ENCODE measurements around the gene KHK. TPM values are rescaled to one million over a fixed set of nuclear protein-coding genes. Genes with fewer than 3 reads are reported as not detected.

KHK gene
- total RNA-seq, 1 experiment from 2014 or later = 9.3 TPM

DNA sequence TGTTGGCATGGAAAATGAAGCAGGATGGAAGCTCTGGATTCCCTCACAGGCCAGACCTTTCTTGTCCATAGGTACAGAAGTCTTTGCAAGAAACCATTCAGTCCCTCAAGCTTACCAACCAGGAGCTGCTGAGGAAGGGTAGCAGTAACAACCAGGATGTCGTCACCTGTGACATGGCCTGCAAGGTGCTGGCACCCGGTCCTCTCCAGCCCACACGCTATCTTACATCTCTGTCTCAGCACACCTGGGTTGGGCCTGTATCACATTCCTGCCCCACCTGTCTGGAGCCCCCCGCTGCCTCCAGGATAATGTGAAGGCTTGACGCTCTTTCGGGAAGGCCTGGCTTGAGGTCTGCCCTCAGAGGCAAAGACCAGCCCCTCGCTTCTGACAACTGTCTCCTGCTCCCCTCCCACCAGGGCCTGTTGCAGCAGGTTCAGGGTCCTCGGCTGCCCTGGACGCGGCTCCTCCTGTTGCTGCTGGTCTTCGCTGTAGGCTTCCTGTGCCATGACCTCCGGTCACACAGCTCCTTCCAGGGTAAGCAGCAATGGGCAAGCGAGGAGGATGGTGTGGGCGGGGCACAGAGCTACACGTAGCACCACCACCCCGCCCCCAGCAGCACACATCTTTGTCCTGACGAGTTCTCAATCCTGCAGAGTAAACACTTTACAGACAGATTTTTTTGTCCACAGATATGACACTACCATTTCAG, 47.8 kb upstream of the KHK start:
- Mint-ChIP-seq H3K4me3 (ENCODE audit: unreplicated experiment) (no peak overlapping the region), H3K27me3 (ENCODE audit: insufficient read depth, unreplicated experiment) (no peaks in the 10 kb centered on the region), H3K36me3 (ENCODE audit: insufficient read depth, unreplicated experiment) (peaks cover 43% of the 10 kb centered on the region), H3K27ac (ENCODE audit: unreplicated experiment) (no peak overlapping the region), H3K9me3 (ENCODE audit: unreplicated experiment) (no peaks in the 10 kb centered on the region), H3K4me1 (ENCODE audit: low read depth, unreplicated experiment) (peaks cover 7% of the 10 kb centered on the region)
- H3K4me3 ChIP-seq (ENCODE audit: low read depth, low read length) = no peak overlapping the region
- ChIA-PET POLR2A (no interaction called here), CTCF (no interaction called here)
- peaks cover 2% of the 10 kb centered on the region for H3K36me3 ChIP-seq (ENCODE audit: control insufficient read depth, insufficient read depth, low read length)
- TF ChIP-seq, protein P1, sequence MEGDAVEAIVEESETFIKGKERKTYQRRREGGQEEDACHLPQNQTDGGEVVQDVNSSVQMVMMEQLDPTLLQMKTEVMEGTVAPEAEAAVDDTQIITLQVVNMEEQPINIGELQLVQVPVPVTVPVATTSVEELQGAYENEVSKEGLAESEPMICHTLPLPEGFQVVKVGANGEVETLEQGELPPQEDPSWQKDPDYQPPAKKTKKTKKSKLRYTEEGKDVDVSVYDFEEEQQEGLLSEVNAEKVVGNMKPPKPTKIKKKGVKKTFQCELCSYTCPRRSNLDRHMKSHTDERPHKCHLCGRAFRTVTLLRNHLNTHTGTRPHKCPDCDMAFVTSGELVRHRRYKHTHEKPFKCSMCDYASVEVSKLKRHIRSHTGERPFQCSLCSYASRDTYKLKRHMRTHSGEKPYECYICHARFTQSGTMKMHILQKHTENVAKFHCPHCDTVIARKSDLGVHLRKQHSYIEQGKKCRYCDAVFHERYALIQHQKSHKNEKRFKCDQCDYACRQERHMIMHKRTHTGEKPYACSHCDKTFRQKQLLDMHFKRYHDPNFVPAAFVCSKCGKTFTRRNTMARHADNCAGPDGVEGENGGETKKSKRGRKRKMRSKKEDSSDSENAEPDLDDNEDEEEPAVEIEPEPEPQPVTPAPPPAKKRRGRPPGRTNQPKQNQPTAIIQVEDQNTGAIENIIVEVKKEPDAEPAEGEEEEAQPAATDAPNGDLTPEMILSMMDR (IDR thresholded peaks at IDR 0.05; ENCODE audit: insufficient read depth in 1 of 2, low read depth in 1 of 2, low read length in 1 of 2, severe bottlenecking in 1 of 2, unreplicated experiment in 1 of 2) = no peak
- H3K4me1 ChIP-seq = peaks cover 4% of the 10 kb centered on the region; the same call in 1 of the 2 replicates
- no TSS peak for BruUV-seq (replicated peaks)
- no peaks in the 10 kb centered on the region for H3K27me3 ChIP-seq (replicated peaks; ENCODE audit: control insufficient read depth, insufficient read depth, low read length)
- DNase-seq = no peak
- intact Hi-C loops (cut with micrococcal nuclease; ENCODE audit: unreplicated experiment) = no loop called here
- H3K9me3 ChIP-seq = no peaks in the 10 kb centered on the region

DNA sequence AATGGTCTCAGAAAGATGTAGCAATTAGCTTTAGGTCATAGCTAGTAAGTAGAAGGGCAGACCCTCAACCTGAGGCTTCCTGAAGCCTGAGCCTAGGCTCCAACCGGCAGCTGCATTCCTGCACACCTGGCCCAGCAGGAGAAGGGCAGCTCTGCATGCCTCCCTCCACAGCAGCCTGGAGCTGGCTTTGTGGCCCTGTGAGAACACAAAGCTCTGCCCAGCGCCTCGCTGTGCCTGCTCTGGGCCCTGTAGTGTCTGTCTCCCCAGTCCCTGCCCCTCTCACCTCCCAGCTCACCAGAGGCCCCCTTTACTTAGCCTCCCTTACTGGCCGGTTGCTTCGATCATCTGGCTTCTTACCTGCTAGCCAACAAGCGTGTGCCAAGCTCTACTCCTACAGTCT, 47.1 kb upstream of the KHK start:
- intact Hi-C loops (cut with micrococcal nuclease; ENCODE audit: unreplicated experiment) = no loop called here
- Mint-ChIP-seq H3K27ac (ENCODE audit: unreplicated experiment) (no peak overlapping the region), H3K4me3 (ENCODE audit: unreplicated experiment) (no peak overlapping the region), H3K9me3 (ENCODE audit: unreplicated experiment) (no peaks in the 10 kb centered on the region), H3K4me1 (ENCODE audit: low read depth, unreplicated experiment) (peaks cover under 1% of the 10 kb centered on the region), H3K27me3 (ENCODE audit: insufficient read depth, unreplicated experiment) (no peaks in the 10 kb centered on the region), H3K36me3 (ENCODE audit: insufficient read depth, unreplicated experiment) (peaks cover 37% of the 10 kb centered on the region)
- TF ChIP-seq, protein P1 (IDR thresholded peaks at IDR 0.05; ENCODE audit: insufficient read depth in 1 of 2, low read depth in 1 of 2, low read length in 1 of 2, severe bottlenecking in 1 of 2, unreplicated experiment in 1 of 2) = no peak
- Histone ChIP-seq H3K36me3 (ENCODE audit: control insufficient read depth, insufficient read depth, low read length) (peaks cover 2% of the 10 kb centered on the region), H3K27me3 (replicated peaks; ENCODE audit: control insufficient read depth, insufficient read depth, low read length) (no peaks in the 10 kb centered on the region), H3K9me3 (no peaks in the 10 kb centered on the region), H3K4me3 (ENCODE audit: low read depth, low read length) (no peak overlapping the region), H3K4me1 (no peaks in the 10 kb centered on the region)
- POLR2A ChIA-PET = no interaction called here
- no TSS peak for BruUV-seq (replicated peaks)
- no peak for DNase-seq
- CTCF ChIA-PET = no interaction called here

DNA sequence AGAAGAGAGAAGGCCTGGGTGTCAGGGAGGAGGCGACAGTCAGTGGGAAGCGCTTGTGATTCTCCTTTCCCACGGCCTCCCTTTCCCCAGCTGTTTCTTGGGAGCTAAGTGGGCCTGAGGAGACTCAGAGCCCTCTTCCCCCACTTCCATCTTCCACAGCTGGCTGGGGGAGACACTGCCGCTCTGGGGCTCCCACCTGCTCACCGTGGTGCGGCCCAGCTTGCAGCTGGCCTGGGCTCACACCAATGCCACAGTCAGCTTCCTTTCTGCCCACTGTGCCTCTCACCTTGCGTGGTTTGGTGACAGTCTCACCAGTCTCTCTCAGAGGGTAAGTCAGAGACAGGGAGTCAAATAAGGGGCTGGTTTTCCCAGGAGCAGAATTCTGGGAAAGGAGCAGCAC, 46.7 kb upstream of the KHK start:
- intact Hi-C loops (cut with micrococcal nuclease; ENCODE audit: unreplicated experiment) = no loop called here
- Mint-ChIP-seq H3K4me3 (ENCODE audit: unreplicated experiment) (no peak overlapping the region), H3K36me3 (ENCODE audit: insufficient read depth, unreplicated experiment) (peaks cover 37% of the 10 kb centered on the region), H3K27me3 (ENCODE audit: insufficient read depth, unreplicated experiment) (no peaks in the 10 kb centered on the region), H3K27ac (ENCODE audit: unreplicated experiment) (no peak overlapping the region), H3K9me3 (ENCODE audit: unreplicated experiment) (no peaks in the 10 kb centered on the region), H3K4me1 (ENCODE audit: low read depth, unreplicated experiment) (no peaks in the 10 kb centered on the region)
- H3K4me1 ChIP-seq = no peaks in the 10 kb centered on the region
- ChIA-PET POLR2A (no interaction called here), CTCF (no interaction called here)
- peaks cover 2% of the 10 kb centered on the region for H3K36me3 ChIP-seq (ENCODE audit: control insufficient read depth, insufficient read depth, low read length)
- no peaks in the 10 kb centered on the region for H3K27me3 ChIP-seq (replicated peaks; ENCODE audit: control insufficient read depth, insufficient read depth, low read length)
- no peak overlapping the region for H3K4me3 ChIP-seq (ENCODE audit: low read depth, low read length)
- no peak for DNase-seq
- TF ChIP-seq, protein P1 (IDR thresholded peaks at IDR 0.05; ENCODE audit: insufficient read depth in 1 of 2, low read depth in 1 of 2, low read length in 1 of 2, severe bottlenecking in 1 of 2, unreplicated experiment in 1 of 2) = no peak
- no peaks in the 10 kb centered on the region for H3K9me3 ChIP-seq
- no TSS peak for BruUV-seq (replicated peaks)
